ENCODE results near the gene MCIDAS.

DNA sequence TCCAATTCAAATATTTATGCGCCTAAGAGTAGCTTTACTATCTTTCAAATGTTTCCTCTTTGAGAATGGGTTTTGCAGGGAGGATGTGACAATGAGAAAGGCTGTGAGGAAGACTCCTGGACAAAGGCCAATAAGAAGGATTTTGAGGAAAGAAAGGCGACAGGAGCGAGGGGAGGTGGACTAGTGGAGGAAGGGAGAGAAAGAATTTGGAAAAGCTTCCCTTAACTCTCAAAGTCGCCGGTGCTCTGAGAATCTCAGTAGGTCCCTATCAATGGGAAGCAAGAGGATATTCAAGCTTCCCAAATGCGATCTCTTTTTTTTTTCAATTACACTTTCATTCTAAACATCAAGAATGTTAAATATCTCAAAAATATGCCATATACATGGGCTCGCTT is 51.3 kb downstream of the MCIDAS start:
- TF ChIP-seq, protein P1, sequence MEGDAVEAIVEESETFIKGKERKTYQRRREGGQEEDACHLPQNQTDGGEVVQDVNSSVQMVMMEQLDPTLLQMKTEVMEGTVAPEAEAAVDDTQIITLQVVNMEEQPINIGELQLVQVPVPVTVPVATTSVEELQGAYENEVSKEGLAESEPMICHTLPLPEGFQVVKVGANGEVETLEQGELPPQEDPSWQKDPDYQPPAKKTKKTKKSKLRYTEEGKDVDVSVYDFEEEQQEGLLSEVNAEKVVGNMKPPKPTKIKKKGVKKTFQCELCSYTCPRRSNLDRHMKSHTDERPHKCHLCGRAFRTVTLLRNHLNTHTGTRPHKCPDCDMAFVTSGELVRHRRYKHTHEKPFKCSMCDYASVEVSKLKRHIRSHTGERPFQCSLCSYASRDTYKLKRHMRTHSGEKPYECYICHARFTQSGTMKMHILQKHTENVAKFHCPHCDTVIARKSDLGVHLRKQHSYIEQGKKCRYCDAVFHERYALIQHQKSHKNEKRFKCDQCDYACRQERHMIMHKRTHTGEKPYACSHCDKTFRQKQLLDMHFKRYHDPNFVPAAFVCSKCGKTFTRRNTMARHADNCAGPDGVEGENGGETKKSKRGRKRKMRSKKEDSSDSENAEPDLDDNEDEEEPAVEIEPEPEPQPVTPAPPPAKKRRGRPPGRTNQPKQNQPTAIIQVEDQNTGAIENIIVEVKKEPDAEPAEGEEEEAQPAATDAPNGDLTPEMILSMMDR (conservative IDR thresholded peaks at IDR 0.05; ENCODE audit: low read depth, low read length): no peak
- TF ChIP-seq EZH2 (IDR thresholded peaks at IDR 0.05; ENCODE audit: low read length, unreplicated experiment): no peak
